ENCODE data around the gene STXBP2. TPM values are rescaled to one million over a fixed set of nuclear protein-coding genes. Genes with fewer than 3 reads are reported as not detected.

The STXBP2 gene
- total RNA-seq, 4 donors from 2014 or later = 48.8 to 89.2 (median 70.2) TPM

GRCh38 chr19:7607212-7607873, 29.6 kb upstream of the STXBP2 start:
- TF ChIP-seq CTCF (IDR thresholded peaks at IDR 0.05) (no peak), POLR2A (IDR thresholded peaks at IDR 0.05) (no peak)
- H3K27ac ChIP-seq = no peak overlapping the region
- H3K36me3 ChIP-seq = peaks cover 0 to 5% of the 10 kb centered on the region in 2 donors
- no peaks in the 10 kb centered on the region for H3K9me3 ChIP-seq
- H3K4me1 ChIP-seq = peaks cover 15 to 17% of the 10 kb centered on the region in 2 donors
- DNase-seq = no peak
- H3K27me3 ChIP-seq = no peaks in the 10 kb centered on the region
- 86 to 91% methylated on average over 4 to 8 of the region's 10 CpGs for WGBS, 2 donors
- H3K4me3 ChIP-seq (replicated peaks in 1 of 3) = no peak overlapping the region
- intact Hi-C loops (cut with DNase I) = no loop called here

- intact Hi-C loops (cut with DNase I) = no loop called here
- Histone ChIP-seq H3K4me3 (replicated peaks in 1 of 3) (no peak overlapping the region), H3K27me3 (no peaks in the 10 kb centered on the region), H3K36me3 (peaks cover 0 to 5% of the 10 kb centered on the region in 2 donors), H3K9me3 (no peaks in the 10 kb centered on the region), H3K4me1 (peaks cover 10 to 12% of the 10 kb centered on the region in 2 donors), H3K27ac (no peak overlapping the region)
- TF ChIP-seq POLR2A (IDR thresholded peaks at IDR 0.05) = no peak
- TF ChIP-seq CTCF (IDR thresholded peaks at IDR 0.05) = no peak
- 90% methylated on average over 18 to 20 of the region's 25 CpGs for WGBS, 2 donors
- DNase-seq = no peak
Measured at GRCh38 chr19:7607874-7608560, 28.9 kb upstream of the STXBP2 start.

GRCh38 chr19:7610491-7611240, 26.2 kb upstream of the STXBP2 start:
- intact Hi-C loops (cut with DNase I) = no loop called here
- peaks cover 0 to 5% of the 10 kb centered on the region in 2 donors for H3K36me3 ChIP-seq
- H3K4me3 ChIP-seq (replicated peaks in 1 of 3) = no peak overlapping the region
- H3K9me3 ChIP-seq = no peaks in the 10 kb centered on the region
- H3K27ac ChIP-seq = no peak overlapping the region
- 89% methylated on average over 21 to 24 of the region's 31 CpGs for WGBS, 2 donors
- no peak for DNase-seq
- no peaks in the 10 kb centered on the region for H3K27me3 ChIP-seq
- no peak for TF ChIP-seq CTCF (IDR thresholded peaks at IDR 0.05)
- no peak for TF ChIP-seq POLR2A (IDR thresholded peaks at IDR 0.05)
- peaks cover 4 to 6% of the 10 kb centered on the region in 2 donors for H3K4me1 ChIP-seq

- intact Hi-C loops (cut with DNase I) = no loop called here
- no peak for TF ChIP-seq POLR2A (IDR thresholded peaks at IDR 0.05)
- no peak for TF ChIP-seq CTCF (IDR thresholded peaks at IDR 0.05)
- no peak for DNase-seq
- Histone ChIP-seq H3K27me3 (no peaks in the 10 kb centered on the region), H3K9me3 (no peaks in the 10 kb centered on the region), H3K4me1 (peaks cover 4 to 6% of the 10 kb centered on the region in 2 donors), H3K36me3 (peaks cover 0 to 5% of the 10 kb centered on the region in 2 donors), H3K27ac (no peak overlapping the region), H3K4me3 (replicated peaks in 1 of 3) (no peak overlapping the region)
- WGBS, 2 donors = 94 to 96% methylated on average over 12 to 21 of the region's 41 CpGs
Measured at GRCh38 chr19:7611541-7612279, 25.2 kb upstream of the STXBP2 start.

Data from thyroid gland (tissue), 4 donors.